HepG2 (cell line): ENCODE measurements around the gene OAF. TPM values are rescaled to one million over a fixed set of nuclear protein-coding genes. Genes with fewer than 3 reads are reported as not detected.
A peak's percentile ranks its signal among the peaks of the same experiment; 100 is the strongest.

Experiments used
- ARID4A ChIP-seq: sonication (generic); formaldehyde crosslinking; IDR thresholded peaks from 2 replicates; pipeline ENCODE4 v1.5.0; 2020; ENCODE audit warnings: mild to moderate bottlenecking, missing genetic modification reagents, borderline replicate concordance
- BCLAF1 ChIP-seq: fragments of 450-650 bp; IDR thresholded peaks from 2 replicates; pipeline ENCODE4 v1.6.1; 2017; ENCODE audit warnings: mild to moderate bottlenecking
- BORCS8-MEF2B ChIP-seq: sonication (generic); formaldehyde crosslinking; IDR thresholded peaks from 2 replicates; pipeline ENCODE4 v1.8.0; 2022; ENCODE audit warnings: mild to moderate bottlenecking, missing genetic modification reagents
- BRF2 ChIP-seq: sonication (generic); formaldehyde crosslinking; IDR thresholded peaks from 2 replicates; pipeline ENCODE4 v1.8.1; 2022; ENCODE audit warnings: mild to moderate bottlenecking, missing genetic modification reagents
- DMAP1 ChIP-seq: IDR thresholded peaks from 2 replicates; pipeline ENCODE4 v1.6.1; 2016
- DMTF1 ChIP-seq: sonication (generic); formaldehyde crosslinking; IDR thresholded peaks from 2 replicates; pipeline ENCODE4 v1.4.0; 2020; ENCODE audit warnings: mild to moderate bottlenecking, missing genetic modification reagents
- ISL2 ChIP-seq: sonication (generic); formaldehyde crosslinking; IDR thresholded peaks from 2 replicates; pipeline ENCODE4 v1.5.0; 2020; ENCODE audit warnings: missing genetic modification reagents
- PRPF4 ChIP-seq: fragments of 200-400 bp; formaldehyde crosslinking; IDR thresholded peaks from 2 replicates; pipeline ENCODE4 v1.6.1; 2016; ENCODE audit warnings: low read length, low read depth; ENCODE audit not compliant: poor library complexity, severe bottlenecking
- RNF219 ChIP-seq: sonication (generic); formaldehyde crosslinking; IDR thresholded peaks from 2 replicates; pipeline ENCODE4 v1.5.0; 2020; ENCODE audit warnings: mild to moderate bottlenecking, missing genetic modification reagents
- SMYD3 ChIP-seq: sonication (generic); formaldehyde crosslinking; IDR thresholded peaks from 2 replicates; pipeline ENCODE4 v1.8.1; 2023; ENCODE audit warnings: mild to moderate bottlenecking, missing genetic modification reagents
- SUZ12 ChIP-seq: fragments of 150-350 bp; IDR thresholded peaks from 2 replicates; pipeline ENCODE4 v1.6.1; 2014; ENCODE audit warnings: low read depth, low read length
- TFE3 ChIP-seq: IDR thresholded peaks from 2 replicates; pipeline ENCODE4 v1.6.1; 2016
- TRIM24 ChIP-seq: sonication (generic); formaldehyde crosslinking; IDR thresholded peaks from 2 replicates; pipeline ENCODE4 v1.8.0; 2022; ENCODE audit warnings: mild to moderate bottlenecking, missing genetic modification reagents
- ZNF616 ChIP-seq: sonication (generic); formaldehyde crosslinking; IDR thresholded peaks from 2 replicates; pipeline ENCODE4 v1.5.0; 2020; ENCODE audit warnings: low read depth, mild to moderate bottlenecking, missing genetic modification reagents
- ZNF713 ChIP-seq: sonication (generic); formaldehyde crosslinking; IDR thresholded peaks from 2 replicates; pipeline ENCODE4 v1.4.0; 2020; ENCODE audit warnings: mild to moderate bottlenecking, missing genetic modification reagents
- polyA plus RNA-seq, 8 experiments: library from polyadenylated mRNA; depleted of rRNA in 3 of 8; stranded (reverse) in 7 of 8; unstranded in 1 of 8; fragments of >200 nt; fragmentation: Illumina TruSeq in 4 of 8; extraction: Trizol in 4 of 8; gene quantifications; 2 replicates each; pipeline versions ENCODE4 v1.2.1 to v1.2.3, GENCODE V29; 2011 to 2016; ENCODE audit warnings: low read depth in 4 of 8, missing spikeins in 1 of 8, mixed read lengths in 1 of 8; ENCODE audit not compliant: insufficient read depth in 1 of 8
- total RNA-seq, 5 experiments: library from RNA; depleted of rRNA; stranded (reverse); fragments of >200 nt; fragmentation: Illumina TruSeq; extraction: Trizol; gene quantifications; 2 replicates each; pipeline ENCODE4 v1.2.3, GENCODE V29; 2016; ENCODE audit warnings: low read depth in 1 of 5

The OAF gene
- total and polyA plus RNA-seq, 2 of the 13 experiments (the other 11 are each of a cell fraction or from before 2014, with no cell fraction given): 63.7 to 94.6 TPM

GRCh38 chr11:120235024-120235628 lies 24.3 kb downstream of the OAF start (continued):
- TF ChIP-seq PRPF4 (no peak), BCLAF1 (no peak), DMAP1 (no peak), BORCS8-MEF2B (no peak), ISL2 (CRISPR knock-in tag) (no peak), BRF2 (no peak), DMTF1 (no peak), ARID4A (CRISPR knock-in tag) (no peak), TFE3 (0 out of 2 replicates have a peak, but pooled peaks have one; percentile 32), RNF219 (no peak), SUZ12 (no peak), TRIM24 (CRISPR knock-in tag) (no peak), SMYD3 (CRISPR knock-in tag) (no peak), ZNF616 (CRISPR knock-in tag) (no peak), ZNF713 (CRISPR knock-in tag) (no peak)
